ENCODE measurements around the gene TMPRSS11D. TPM values are rescaled to one million over a fixed set of nuclear protein-coding genes. Genes with fewer than 3 reads are reported as not detected.
A peak's percentile ranks its signal among the peaks of the same experiment; 100 is the strongest.

The TMPRSS11D gene
- total RNA-seq, 1 donor from 2014 or later, result not detected

GRCh38 chr4:67879486-67879885, 4.3 kb downstream of the TMPRSS11D start:
- DNase-seq, result no peak
- Histone ChIP-seq H3K27me3 (no peaks in the 10 kb centered on the region), H3K27ac (no peak overlapping the region), H3K9me3 (no peaks in the 10 kb centered on the region), H3K36me3 (no peaks in the 10 kb centered on the region), H3K4me1 (no peaks in the 10 kb centered on the region), H3K4me3 (no peak overlapping the region)
- ATAC-seq, result no peak
- intact Hi-C loops (cut with DNase I), result no loop called here
- TF ChIP-seq, protein P1, sequence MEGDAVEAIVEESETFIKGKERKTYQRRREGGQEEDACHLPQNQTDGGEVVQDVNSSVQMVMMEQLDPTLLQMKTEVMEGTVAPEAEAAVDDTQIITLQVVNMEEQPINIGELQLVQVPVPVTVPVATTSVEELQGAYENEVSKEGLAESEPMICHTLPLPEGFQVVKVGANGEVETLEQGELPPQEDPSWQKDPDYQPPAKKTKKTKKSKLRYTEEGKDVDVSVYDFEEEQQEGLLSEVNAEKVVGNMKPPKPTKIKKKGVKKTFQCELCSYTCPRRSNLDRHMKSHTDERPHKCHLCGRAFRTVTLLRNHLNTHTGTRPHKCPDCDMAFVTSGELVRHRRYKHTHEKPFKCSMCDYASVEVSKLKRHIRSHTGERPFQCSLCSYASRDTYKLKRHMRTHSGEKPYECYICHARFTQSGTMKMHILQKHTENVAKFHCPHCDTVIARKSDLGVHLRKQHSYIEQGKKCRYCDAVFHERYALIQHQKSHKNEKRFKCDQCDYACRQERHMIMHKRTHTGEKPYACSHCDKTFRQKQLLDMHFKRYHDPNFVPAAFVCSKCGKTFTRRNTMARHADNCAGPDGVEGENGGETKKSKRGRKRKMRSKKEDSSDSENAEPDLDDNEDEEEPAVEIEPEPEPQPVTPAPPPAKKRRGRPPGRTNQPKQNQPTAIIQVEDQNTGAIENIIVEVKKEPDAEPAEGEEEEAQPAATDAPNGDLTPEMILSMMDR (IDR thresholded peaks at IDR 0.05), result no peak

GRCh38 chr4:67877086-67877485, 6.7 kb downstream of the TMPRSS11D start:
- ATAC-seq (no peak), DNase-seq (no peak)
- TF ChIP-seq, protein P1 (IDR thresholded peaks at IDR 0.05), result no peak
- no peak overlapping the region for H3K4me3 ChIP-seq
- no peaks in the 10 kb centered on the region for H3K9me3 ChIP-seq
- no peaks in the 10 kb centered on the region for H3K36me3 ChIP-seq
- H3K4me1 ChIP-seq, result no peaks in the 10 kb centered on the region
- H3K27me3 ChIP-seq, result no peaks in the 10 kb centered on the region
- no peak overlapping the region for H3K27ac ChIP-seq
- intact Hi-C loops (cut with DNase I), result no loop called here

GRCh38 chr4:67874986-67875385, 8.8 kb downstream of the TMPRSS11D start:
- DNase-seq (no peak), ATAC-seq (no peak)
- H3K4me3 ChIP-seq, result no peak overlapping the region
- intact Hi-C loops (cut with DNase I), result no loop called here
- no peak overlapping the region for H3K27ac ChIP-seq
- H3K4me1 ChIP-seq, result no peaks in the 10 kb centered on the region
- no peaks in the 10 kb centered on the region for H3K9me3 ChIP-seq
- no peaks in the 10 kb centered on the region for H3K27me3 ChIP-seq
- TF ChIP-seq, protein P1 (IDR thresholded peaks at IDR 0.05), result no peak
- no peaks in the 10 kb centered on the region for H3K36me3 ChIP-seq

DNA sequence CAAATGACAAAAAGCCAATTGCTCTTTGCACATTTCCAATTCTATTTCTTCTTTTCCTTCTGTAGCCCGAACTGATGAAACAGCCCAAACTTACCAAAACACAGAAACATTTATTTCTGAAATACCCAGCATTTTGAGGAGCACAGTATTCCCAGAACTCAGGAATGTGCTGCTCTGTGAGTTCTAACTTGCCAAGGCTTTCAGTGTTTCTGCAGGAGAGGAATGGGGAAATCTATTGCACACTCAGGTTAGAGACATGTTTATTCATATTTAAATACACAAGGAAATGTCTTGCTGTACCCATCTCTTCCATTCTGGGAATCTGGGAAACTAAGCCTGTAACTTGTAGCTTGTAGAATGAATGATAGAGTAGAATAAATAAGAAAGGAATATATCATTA, 10.7 kb downstream of the TMPRSS11D start:
- no peaks in the 10 kb centered on the region for H3K4me1 ChIP-seq
- intact Hi-C loops (cut with DNase I), result no loop called here
- no peaks in the 10 kb centered on the region for H3K36me3 ChIP-seq
- no peaks in the 10 kb centered on the region for H3K9me3 ChIP-seq
- H3K27ac ChIP-seq, result no peak overlapping the region
- no peaks in the 10 kb centered on the region for H3K27me3 ChIP-seq
- DNase-seq (no peak), ATAC-seq (no peak)
- no peak overlapping the region for H3K4me3 ChIP-seq
- TF ChIP-seq, protein P1 (IDR thresholded peaks at IDR 0.05), result no peak

DNA sequence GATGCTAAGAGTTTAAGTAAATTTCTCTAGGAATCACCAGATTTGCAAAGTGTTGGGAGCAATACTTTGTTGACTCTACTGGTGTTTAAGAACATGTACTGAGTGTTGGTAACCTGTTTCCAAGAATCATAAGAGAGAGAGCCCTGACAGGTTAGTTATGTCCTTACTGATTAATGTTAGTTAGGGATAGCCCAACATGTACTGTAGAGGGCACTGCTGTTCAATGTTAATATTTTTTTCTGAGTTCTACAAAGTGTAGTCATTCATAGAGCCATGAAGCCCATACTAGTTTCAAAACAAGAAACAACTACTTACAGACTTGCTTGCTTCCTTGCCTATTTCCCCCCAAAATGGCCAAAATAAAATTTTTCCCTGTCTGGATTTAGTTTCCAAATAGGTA, 11.9 kb downstream of the TMPRSS11D start:
- intact Hi-C loops (cut with DNase I), result no loop called here
- Histone ChIP-seq H3K36me3 (no peaks in the 10 kb centered on the region), H3K4me3 (no peak overlapping the region), H3K9me3 (no peaks in the 10 kb centered on the region), H3K27me3 (no peaks in the 10 kb centered on the region), H3K4me1 (no peaks in the 10 kb centered on the region), H3K27ac (no peak overlapping the region)
- ATAC-seq (peak; percentile 72), DNase-seq (no peak)
- TF ChIP-seq, protein P1 (IDR thresholded peaks at IDR 0.05), result peak; percentile 22

DNA sequence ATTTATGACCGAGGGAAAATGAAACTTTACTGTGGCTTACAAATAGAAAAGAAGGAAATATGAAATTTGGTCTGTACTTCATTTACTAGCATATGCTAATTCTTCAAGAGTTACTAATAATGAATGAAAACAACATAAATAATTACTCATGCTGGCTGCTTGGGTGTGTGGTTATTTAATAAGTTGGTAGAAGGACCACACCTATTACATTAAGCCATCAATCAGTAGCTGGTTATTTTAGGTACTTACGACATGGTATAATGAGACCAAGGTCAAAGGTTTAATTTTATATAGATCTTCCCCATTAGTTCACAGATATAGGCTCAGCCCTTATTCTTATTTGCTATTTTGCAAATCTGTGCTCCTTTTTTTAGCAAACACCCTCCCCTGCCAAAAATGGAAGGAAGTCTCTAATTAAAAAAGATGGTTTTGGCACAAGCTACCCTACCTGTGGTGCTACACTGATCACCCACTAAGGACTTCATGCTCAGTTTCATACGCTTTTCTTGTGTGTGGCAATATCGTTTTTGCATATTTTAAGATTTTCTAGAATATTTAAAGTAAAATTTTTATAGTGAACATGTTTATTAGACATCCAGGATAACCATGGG, 14.1 kb downstream of the TMPRSS11D start:
- H3K27me3 ChIP-seq, result no peaks in the 10 kb centered on the region
- TF ChIP-seq, protein P1 (IDR thresholded peaks at IDR 0.05), result no peak
- H3K27ac ChIP-seq, result no peak overlapping the region
- no peaks in the 10 kb centered on the region for H3K4me1 ChIP-seq
- no peak for ATAC-seq
- intact Hi-C loops (cut with DNase I), result no loop called here
- H3K36me3 ChIP-seq, result no peaks in the 10 kb centered on the region
- H3K9me3 ChIP-seq, result no peaks in the 10 kb centered on the region
- no peak for DNase-seq
- no peak overlapping the region for H3K4me3 ChIP-seq
